GM18520 (cell line): ENCODE results near the gene RBM38.
A peak's percentile ranks its signal among the peaks of the same experiment; 100 is the strongest.
"Not testable (repeated sequence)": the region's sequence is repeated elsewhere in the genome, so short reads cannot be mapped to it uniquely, and the experiment has no call there.

Source experiments
- ATAC-seq: cut with Tn5 transposase; IDR thresholded peaks from one replicate; pipeline ENCODE4 v1.9.1; 2021; ENCODE audit not compliant: unreplicated experiment

The RBM38 gene

DNA sequence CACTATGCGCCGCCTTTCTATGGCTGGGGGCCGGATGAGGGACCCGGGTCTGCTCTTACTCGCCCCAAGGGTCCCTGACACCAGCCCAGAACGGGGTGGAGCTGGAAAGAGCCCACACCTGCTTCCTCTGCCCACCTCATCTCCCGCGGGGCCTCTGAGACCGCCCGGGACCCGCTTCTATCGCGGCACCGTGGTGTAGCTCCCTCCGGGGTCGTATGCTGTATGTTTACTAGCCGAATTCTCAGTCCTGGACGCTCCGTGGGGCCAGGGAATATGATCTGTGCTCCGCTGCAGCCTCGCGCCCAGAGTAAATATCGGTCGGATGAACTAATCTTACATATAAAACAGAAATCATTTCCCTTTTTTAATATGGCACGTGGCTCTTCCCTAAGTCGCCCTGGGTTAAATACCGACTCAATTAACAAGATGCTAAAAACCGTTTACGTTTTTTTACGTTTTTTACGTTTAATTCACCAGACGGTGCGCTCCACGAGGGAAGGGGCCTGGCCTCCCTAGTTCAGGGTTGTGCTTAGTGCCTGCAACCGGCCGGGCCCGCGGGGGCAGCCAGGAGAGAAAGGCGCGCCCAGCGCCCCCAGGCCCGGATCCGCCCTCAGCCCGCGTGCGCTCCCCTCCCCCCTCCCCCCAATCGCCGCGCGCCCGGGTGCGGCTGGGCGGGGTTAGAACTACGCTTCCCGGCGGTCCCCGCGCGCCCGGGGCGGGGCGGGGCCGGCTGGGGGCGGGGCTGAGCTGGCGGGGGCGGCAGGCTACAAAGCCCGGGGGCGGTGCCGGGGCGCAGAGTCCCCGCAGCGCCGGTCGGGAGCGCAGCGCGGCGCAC is at the start of gene RBM38:
Gene RBM38 (plus strand): TSS at position 793 of the 835 bp plus-strand sequence. CDS start 186 bp downstream, outside the sequence.
- peak; percentile 36 for ATAC-seq

- ATAC-seq = no peak
Observed at GRCh38 chr20:57341663-57342062, 49.5 kb upstream of the RBM38 start.

GRCh38 chr20:57342829-57343228 is 48.4 kb upstream of the RBM38 start:
- no peak for ATAC-seq

- no peak for ATAC-seq
Observed at GRCh38 chr20:57346477-57346876, 44.7 kb upstream of the RBM38 start.

- ATAC-seq = no peak
Observed at GRCh38 chr20:57347393-57347792, 43.8 kb upstream of the RBM38 start.

GRCh38 chr20:57348200-57348921 is 42.8 kb upstream of the RBM38 start:
- not testable (repeated sequence) for ATAC-seq

DNA sequence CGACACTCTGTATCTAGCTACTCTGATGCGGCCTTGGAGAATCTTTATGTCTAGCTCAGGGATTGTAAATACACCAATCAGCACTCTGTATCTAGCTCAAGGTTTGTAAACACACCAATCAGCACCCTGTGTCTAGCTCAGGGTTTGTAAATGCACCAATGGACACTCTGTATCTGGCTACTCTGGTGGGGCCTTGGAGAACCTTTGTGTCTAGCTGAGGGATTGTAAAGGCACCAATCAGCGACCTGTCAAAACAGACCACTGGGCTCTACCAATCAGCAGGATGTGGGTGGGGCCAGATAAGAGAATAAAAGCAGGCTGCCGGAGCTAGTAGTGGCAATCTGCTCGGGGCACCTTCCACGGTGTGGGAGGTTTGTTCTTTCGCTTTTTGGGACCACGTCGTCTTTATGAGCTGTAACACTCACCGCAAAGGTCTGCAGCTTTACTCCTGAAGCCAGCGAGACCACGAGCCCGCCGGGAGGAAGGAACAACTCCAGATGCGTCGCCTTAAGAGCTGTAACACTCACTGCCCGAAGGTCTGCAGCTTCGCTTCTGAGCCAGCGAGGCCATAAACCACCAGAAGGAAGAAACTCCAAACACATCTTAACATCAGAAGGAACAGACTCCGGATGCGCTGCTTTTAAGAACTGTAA is 42.1 kb upstream of the RBM38 start:
- ATAC-seq = not testable (repeated sequence)

GRCh38 chr20:57350081-57350710 is 41.0 kb upstream of the RBM38 start:
- no peak for ATAC-seq

GRCh38 chr20:57350726-57351041 is 40.5 kb upstream of the RBM38 start:
- not testable (repeated sequence) for ATAC-seq

DNA sequence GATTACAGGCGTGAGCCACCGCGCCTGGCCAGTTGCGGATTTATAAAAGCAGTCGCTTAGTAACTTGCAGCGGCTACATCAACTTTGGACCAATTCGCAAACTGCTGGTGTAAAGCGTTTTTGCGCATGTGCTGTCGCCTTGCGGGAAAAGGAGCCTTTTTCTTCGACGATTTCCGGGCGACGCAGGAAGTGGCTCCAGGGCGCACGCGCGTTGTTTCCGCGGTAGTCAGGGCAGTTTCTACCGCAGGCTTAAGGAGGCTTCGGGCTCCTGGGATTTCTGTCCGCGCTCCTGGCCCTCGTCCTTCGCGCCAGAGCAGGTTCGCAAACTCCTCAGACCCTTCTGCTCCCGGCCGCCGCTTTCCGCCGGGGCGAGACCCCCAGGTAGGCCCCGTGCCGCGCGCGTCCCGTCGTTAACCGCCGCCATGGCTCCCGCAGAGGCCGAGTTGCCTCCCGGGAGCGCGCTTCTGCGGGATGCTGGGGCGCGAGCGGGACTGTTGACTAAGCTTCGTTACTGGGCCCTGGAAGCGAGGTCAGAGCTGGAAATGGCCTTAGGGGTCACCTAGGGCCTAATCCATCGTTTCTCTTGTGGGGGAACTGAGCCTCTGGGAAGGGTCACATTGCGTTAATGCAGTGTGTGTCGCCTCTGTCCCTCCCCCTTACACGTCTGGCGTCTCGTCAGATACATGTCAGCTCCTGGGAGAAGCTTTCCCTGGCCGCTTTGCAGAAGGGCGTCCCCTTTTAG is 40.0 kb upstream of the RBM38 start, which contains the start of gene RAE1:
Gene RAE1 (plus strand): TSS at position 214 of the 742 bp plus-strand sequence. CDS start 2,784 bp downstream, outside the sequence.
- peak; percentile 63 for ATAC-seq

DNA sequence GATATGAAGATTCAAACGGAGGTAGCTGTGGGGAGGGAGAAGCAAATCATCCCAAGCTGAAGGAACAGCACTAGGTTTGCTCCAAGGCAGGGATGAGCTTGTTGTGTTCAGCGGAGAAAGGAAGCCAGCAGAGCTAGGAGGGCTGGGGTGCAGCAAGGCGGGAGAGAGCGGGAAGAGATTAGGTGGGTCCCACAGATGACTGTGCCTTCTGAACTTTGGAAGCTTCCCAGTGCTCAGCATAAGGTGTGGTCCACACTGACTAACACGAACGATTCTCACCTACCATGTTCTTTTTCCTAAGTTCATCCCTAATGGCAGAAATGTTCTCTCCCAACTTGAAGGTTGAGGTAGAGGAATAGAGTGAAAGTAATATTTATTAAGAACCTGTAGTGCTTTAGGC is 38.9 kb upstream of the RBM38 start:
- ATAC-seq = no peak

GRCh38 chr20:57353351-57353750 is 37.8 kb upstream of the RBM38 start:
- no peak for ATAC-seq

GRCh38 chr20:57361517-57361916 is 29.7 kb upstream of the RBM38 start:
- ATAC-seq = no peak

DNA sequence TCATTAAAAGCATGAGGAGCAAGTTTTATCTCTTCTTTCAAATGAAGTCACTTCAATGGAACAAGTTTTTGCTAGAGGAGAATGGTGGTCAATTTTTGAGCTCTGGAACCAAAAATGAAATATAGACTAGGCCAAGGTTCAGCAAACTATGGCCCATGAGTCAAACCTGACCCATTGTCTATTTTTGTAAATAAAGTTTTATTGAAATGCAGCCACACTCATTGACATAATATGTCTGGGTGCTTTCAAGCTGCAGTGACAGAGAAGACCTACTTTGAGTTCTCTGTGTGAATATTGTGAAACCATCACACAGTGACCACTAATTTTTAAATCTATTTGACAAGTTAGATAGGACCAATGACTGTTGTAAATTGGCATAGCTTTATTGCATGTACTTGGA is 26.7 kb upstream of the RBM38 start:
- no peak for ATAC-seq

DNA sequence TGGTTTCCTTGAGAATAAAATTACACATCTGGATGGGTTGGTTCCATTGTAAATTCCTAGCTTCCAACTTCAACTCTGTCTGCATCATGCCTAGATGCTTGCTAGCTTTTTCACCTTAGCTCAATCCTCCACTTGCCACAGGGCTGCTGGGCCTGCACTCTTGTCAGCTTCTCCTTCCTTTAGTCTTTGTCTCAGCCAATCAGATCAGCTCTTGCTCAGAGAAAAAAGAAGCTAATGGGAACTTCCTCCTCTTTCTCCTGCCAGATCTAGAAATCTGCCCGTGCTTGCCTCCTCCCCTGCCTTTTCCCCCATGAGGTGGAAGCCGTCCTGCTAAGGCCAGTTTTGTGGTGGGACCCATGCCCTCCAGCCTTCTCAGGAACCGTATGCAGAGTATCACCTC is 21.6 kb upstream of the RBM38 start:
- ATAC-seq = no peak

DNA sequence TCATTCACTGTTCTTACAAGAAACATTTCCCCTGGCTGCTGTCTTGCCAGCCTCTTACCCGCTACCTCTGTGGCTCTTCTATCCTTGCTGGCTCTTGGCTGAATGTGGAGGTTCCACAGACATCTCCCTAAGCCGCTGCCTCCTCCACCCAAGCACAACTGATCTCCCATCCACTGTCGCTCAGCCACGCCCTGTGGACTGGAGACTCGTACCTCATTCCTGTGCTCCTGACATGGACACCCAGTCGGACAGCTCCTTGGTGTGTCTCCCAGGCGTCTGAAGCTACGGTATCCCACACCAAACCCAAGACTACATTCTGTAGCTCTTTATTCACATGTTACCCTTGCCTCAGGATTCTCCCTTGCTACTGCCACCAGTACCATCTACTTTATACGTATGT is 20.9 kb upstream of the RBM38 start:
- ATAC-seq = no peak

- no peak for ATAC-seq
Observed at GRCh38 chr20:57371363-57371762, 19.8 kb upstream of the RBM38 start.

DNA sequence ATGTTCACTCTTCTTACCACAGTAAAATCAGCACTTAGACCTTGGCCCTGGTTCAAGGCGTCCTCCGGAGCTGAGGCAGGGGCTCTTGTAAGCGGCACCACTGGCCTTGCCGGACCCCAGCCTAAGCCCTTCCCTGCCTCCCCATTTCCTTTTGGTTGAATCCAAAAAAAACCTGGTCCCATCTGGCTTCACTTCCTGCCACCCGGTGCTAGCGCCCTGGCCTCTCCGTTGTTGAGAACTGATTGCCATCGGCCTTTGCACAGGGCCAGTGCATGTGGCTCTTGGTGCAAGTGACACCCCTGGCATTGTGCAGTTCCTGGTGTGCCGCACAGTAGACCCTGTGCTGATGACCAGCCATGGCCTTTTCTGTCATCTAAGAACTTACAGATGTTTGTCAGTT is 19.0 kb upstream of the RBM38 start:
- ATAC-seq = no peak

DNA sequence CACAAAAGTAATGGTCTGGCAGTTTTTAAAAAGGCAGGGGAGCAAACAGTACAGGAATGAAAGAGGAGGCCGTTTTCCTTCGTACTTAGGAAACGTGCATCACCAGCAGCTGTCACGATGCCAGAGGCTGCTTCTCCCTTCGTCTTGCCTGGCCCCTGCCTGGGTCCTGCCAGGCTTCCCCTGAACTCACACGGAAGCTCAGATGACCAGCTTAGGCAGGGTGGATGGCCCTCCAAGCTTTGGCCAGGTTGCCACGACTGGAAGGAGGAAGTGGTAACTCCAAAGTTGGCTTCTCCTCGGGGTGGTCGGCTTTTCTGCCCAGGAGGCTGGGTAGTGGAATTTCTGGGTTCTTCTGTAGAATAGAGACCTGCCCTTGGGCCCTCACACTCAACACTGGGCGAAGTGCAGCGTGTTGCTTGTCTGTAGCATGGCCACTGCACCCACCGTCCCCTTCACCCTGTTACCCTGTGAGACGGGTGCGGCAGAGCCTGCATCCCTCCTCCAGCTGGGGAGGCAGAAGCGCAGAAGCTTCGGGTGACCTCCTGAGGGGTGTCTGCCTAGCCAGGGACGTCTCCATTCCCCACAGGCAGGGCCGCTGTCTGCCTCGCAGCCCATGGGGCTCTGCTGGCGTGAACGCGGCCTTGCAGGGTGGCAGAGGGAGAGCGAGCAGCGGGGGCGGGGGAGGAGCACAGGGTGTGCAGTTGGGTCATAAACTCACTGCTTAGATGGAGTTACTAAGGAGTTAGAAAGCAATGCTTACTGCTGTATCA is 18.4 kb upstream of the RBM38 start:
- no peak for ATAC-seq
